ENCODE data around the gene ATXN7. TPM values are rescaled to one million over a fixed set of nuclear protein-coding genes. Genes with fewer than 3 reads are reported as not detected.

The ATXN7 gene
- polyA plus RNA-seq, 1 donor from 2014 or later, result 6.7 TPM

GRCh38 chr3:64028754-64029153 lies 165.1 kb downstream of the ATXN7 start:
- Histone ChIP-seq H3K4me3 (ENCODE audit: low read length) (no peak overlapping the region), H3K36me3 (ENCODE audit: insufficient read depth, low read length) (no peaks in the 10 kb centered on the region), H3K27ac (ENCODE audit: low read length) (no peak overlapping the region), H2AFZ (ENCODE audit: low read depth, low read length) (no peak overlapping the region), H3K9me2 (ENCODE audit: insufficient read depth, low read length) (no peaks in the 10 kb centered on the region), H3F3A (ENCODE audit: insufficient read depth, low read length, poor library complexity, severe bottlenecking) (peaks cover 7% of the 10 kb centered on the region), H3K9me3 (ENCODE audit: low read length) (no peaks in the 10 kb centered on the region), H4K20me1 (ENCODE audit: insufficient read depth) (no peaks in the 10 kb centered on the region), H3K4me2 (ENCODE audit: low read length) (no peak overlapping the region), H3K27me3 (ENCODE audit: insufficient read depth, low read depth, low read length) (no peaks in the 10 kb centered on the region), H3K79me2 (replicated peaks; ENCODE audit: insufficient read depth, low read length) (no peaks in the 10 kb centered on the region), H3K9ac (ENCODE audit: low read length) (no peak overlapping the region)
- no peak for TF ChIP-seq EZH2 (IDR thresholded peaks at IDR 0.05; ENCODE audit: borderline replicate concordance, insufficient read depth, low read length, poor library complexity, severe bottlenecking)
- no peak for TF ChIP-seq CTCF (IDR thresholded peaks at IDR 0.05; ENCODE audit: poor library complexity, severe bottlenecking)
- TF ChIP-seq EP300 (conservative IDR thresholded peaks at IDR 0.05; ENCODE audit: poor library complexity, severe bottlenecking), result no peak
- TF ChIP-seq TAF1 (IDR thresholded peaks at IDR 0.05; ENCODE audit: low read depth), result no peak
- no peak for TF ChIP-seq SMC3 (conservative IDR thresholded peaks at IDR 0.05; ENCODE audit: poor library complexity)
- TF ChIP-seq POLR2AphosphoS5 (IDR thresholded peaks at IDR 0.05), result no peak
- TF ChIP-seq MXI1 (conservative IDR thresholded peaks at IDR 0.05; ENCODE audit: poor library complexity, severe bottlenecking), result no peak
- TF ChIP-seq REST (IDR thresholded peaks at IDR 0.05; ENCODE audit: borderline replicate concordance), result no peak

GRCh38 chr3:64029287-64029686 lies 165.6 kb downstream of the ATXN7 start:
- Histone ChIP-seq H3K4me2 (ENCODE audit: low read length) (no peak overlapping the region), H3K9me2 (ENCODE audit: insufficient read depth, low read length) (no peaks in the 10 kb centered on the region), H4K20me1 (ENCODE audit: insufficient read depth) (no peaks in the 10 kb centered on the region), H3K9me3 (ENCODE audit: low read length) (no peaks in the 10 kb centered on the region), H3F3A (ENCODE audit: insufficient read depth, low read length, poor library complexity, severe bottlenecking) (peaks cover 7% of the 10 kb centered on the region), H3K36me3 (ENCODE audit: insufficient read depth, low read length) (no peaks in the 10 kb centered on the region), H3K27ac (ENCODE audit: low read length) (no peak overlapping the region), H3K4me3 (ENCODE audit: low read length) (no peak overlapping the region), H3K9ac (ENCODE audit: low read length) (no peak overlapping the region), H3K27me3 (ENCODE audit: insufficient read depth, low read depth, low read length) (no peaks in the 10 kb centered on the region), H3K79me2 (replicated peaks; ENCODE audit: insufficient read depth, low read length) (no peaks in the 10 kb centered on the region), H2AFZ (ENCODE audit: low read depth, low read length) (no peak overlapping the region)
- TF ChIP-seq RAD21 (conservative IDR thresholded peaks at IDR 0.05), result no peak
- TF ChIP-seq MXI1 (conservative IDR thresholded peaks at IDR 0.05; ENCODE audit: poor library complexity, severe bottlenecking), result no peak
- TF ChIP-seq POLR2AphosphoS5 (IDR thresholded peaks at IDR 0.05), result no peak
- no peak for TF ChIP-seq SMC3 (conservative IDR thresholded peaks at IDR 0.05; ENCODE audit: poor library complexity)
- no peak for TF ChIP-seq EP300 (conservative IDR thresholded peaks at IDR 0.05; ENCODE audit: poor library complexity, severe bottlenecking)
- no peak for TF ChIP-seq EZH2 (IDR thresholded peaks at IDR 0.05; ENCODE audit: borderline replicate concordance, insufficient read depth, low read length, poor library complexity, severe bottlenecking)
- TF ChIP-seq TAF1 (IDR thresholded peaks at IDR 0.05; ENCODE audit: low read depth), result no peak
- no peak for TF ChIP-seq REST (IDR thresholded peaks at IDR 0.05; ENCODE audit: borderline replicate concordance)
